ENCODE data around the gene BTBD2.
"Not testable (repeated sequence)": the region's sequence is repeated elsewhere in the genome, so short reads cannot be mapped to it uniquely, and the experiment has no call there.

The BTBD2 gene

GRCh38 chr19:2012941-2013682 is 2.4 kb downstream of the BTBD2 start:
- DNase-seq, result no peak

- no peak for DNase-seq
Observed at GRCh38 chr19:2011169-2011568, 4.3 kb downstream of the BTBD2 start.

- no peak for DNase-seq
Observed at GRCh38 chr19:2010135-2010668, 5.3 kb downstream of the BTBD2 start.

GRCh38 chr19:2003874-2004273 is 11.6 kb downstream of the BTBD2 start:
- DNase-seq, result no peak

GRCh38 chr19:1999856-2000515 is 15.5 kb downstream of the BTBD2 start:
- no peak for DNase-seq

- DNase-seq, result no peak
Observed at GRCh38 chr19:1998712-1999708, 16.5 kb downstream of the BTBD2 start.

- DNase-seq, result no peak
Observed at GRCh38 chr19:1997353-1998233, 17.9 kb downstream of the BTBD2 start.

- no peak for DNase-seq
Observed at GRCh38 chr19:1992759-1993260, 22.7 kb downstream of the BTBD2 start.

GRCh38 chr19:1991018-1991913 is 24.2 kb downstream of the BTBD2 start:
- DNase-seq, result no peak

GRCh38 chr19:1990230-1991017 is 25.1 kb downstream of the BTBD2 start:
- no peak for DNase-seq

GRCh38 chr19:1989513-1990229 is 25.8 kb downstream of the BTBD2 start:
- no peak for DNase-seq

- DNase-seq, result not testable (repeated sequence)
Observed at GRCh38 chr19:1988464-1988863, 27.1 kb downstream of the BTBD2 start.

GRCh38 chr19:1987197-1988187 is 28.0 kb downstream of the BTBD2 start:
- DNase-seq, result no peak

GRCh38 chr19:1986357-1987162 is 29.0 kb downstream of the BTBD2 start:
- DNase-seq, result no peak

- no peak for DNase-seq
Observed at GRCh38 chr19:1985588-1986356, 29.7 kb downstream of the BTBD2 start.

GRCh38 chr19:1984357-1984756 is 31.2 kb downstream of the BTBD2 start:
- DNase-seq, result no peak

Data from T-helper 1 cell (primary cell).